Mesodermal cell (in vitro differentiated cells): Measurements from ENCODE around the gene DCDC2C.
"Not testable (repeated sequence)": the region's sequence is repeated elsewhere in the genome, so short reads cannot be mapped to it uniquely, and the experiment has no call there.

ENCODE experiments used
- H3K27ac ChIP-seq: 2 replicates; pipeline ENCODE4 v1.7.0; 2013; ENCODE audit warnings: mild to moderate bottlenecking, low read depth, low read length, moderate library complexity; ENCODE audit not compliant: severe bottlenecking
- H3K36me3 ChIP-seq: 2 replicates; pipeline ENCODE4 v1.7.1; 2013; ENCODE audit warnings: mild to moderate bottlenecking, low read length, moderate library complexity; ENCODE audit not compliant: control insufficient read depth, insufficient read depth
- H3K4me1 ChIP-seq: one replicate; pipeline ENCODE4 v1.7.1; 2013; ENCODE audit warnings: mild to moderate bottlenecking, low read length; ENCODE audit not compliant: insufficient read depth, control insufficient read depth, poor library complexity, severe bottlenecking
- H3K4me3 ChIP-seq: 2 replicates; pipeline ENCODE4 v1.7.0; 2013; ENCODE audit warnings: low read length, control low read depth, mild to moderate bottlenecking; ENCODE audit not compliant: insufficient read depth, poor library complexity, severe bottlenecking; ENCODE audit errors: extremely low read depth
- H3K9me3 ChIP-seq: 2 replicates; pipeline ENCODE4 v1.7.1; 2013; ENCODE audit warnings: mild to moderate bottlenecking, low read length, moderate library complexity; ENCODE audit not compliant: control insufficient read depth
- WGBS, 2 experiments: methylation state at CpG; one replicate each; pipeline ENCODE4 v1.1.5; 2013; ENCODE audit warnings: missing lambda C conversion rate in 2 of 2; ENCODE audit not compliant: insufficient coverage in 2 of 2; 5-methylcytosine and 5-hydroxymethylcytosine counted together

DCDC2C gene

DNA sequence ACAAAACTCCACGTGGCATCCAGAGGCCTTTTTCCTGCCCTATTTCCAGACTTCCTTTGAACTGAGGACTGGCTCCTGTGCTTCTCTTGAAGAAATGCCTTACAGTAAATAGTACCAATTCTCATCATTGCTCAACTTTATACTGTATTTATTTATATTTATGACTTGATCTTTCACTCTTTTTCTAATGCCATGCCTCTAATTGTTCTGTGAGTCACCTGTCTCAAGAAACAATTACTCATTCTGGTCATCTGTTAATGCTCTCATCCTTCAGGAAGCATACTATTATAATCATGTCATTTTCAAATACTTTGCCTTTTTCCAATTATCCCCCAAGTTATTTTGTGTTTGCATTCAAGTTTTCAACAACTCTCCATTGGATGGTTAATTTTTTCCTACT is 85.9 kb downstream of the DCDC2C start:
- H3K36me3 ChIP-seq, result no peaks in the 10 kb centered on the region
- H3K4me3 ChIP-seq, result no peak overlapping the region
- 63% methylated on average over 1 of the region's 1 CpG; no CpG with 5 or more reads in 1 of the 2 experiments for WGBS, 2 experiments
- no peaks in the 10 kb centered on the region for H3K9me3 ChIP-seq
- H3K27ac ChIP-seq, result no peak overlapping the region
- H3K4me1 ChIP-seq, result no peaks in the 10 kb centered on the region

DNA sequence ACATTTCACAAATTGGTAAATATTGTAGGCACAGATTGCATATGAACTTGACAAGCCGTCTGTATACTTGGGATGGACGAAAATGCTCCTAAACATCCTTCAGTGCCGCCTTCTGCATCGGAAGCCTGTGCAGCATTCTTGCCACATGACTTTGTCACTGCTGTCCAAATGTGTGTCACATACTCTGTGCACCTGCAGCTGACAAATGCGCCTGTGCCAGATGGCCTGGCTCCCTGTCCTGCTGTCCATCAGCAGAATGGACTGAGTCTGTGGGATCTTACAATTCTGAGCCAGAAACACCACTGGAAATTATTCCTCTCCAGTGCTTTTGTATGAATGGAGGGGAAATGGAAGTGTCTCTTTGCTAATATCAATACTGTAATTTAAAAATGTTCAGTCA is 89.9 kb downstream of the DCDC2C start:
- Histone ChIP-seq H3K4me1 (no peaks in the 10 kb centered on the region), H3K9me3 (no peaks in the 10 kb centered on the region), H3K4me3 (no peak overlapping the region), H3K27ac (no peak overlapping the region), H3K36me3 (no peaks in the 10 kb centered on the region)
- 86 to 90% methylated on average over 5 of the region's 5 CpGs for WGBS, 2 experiments

DNA sequence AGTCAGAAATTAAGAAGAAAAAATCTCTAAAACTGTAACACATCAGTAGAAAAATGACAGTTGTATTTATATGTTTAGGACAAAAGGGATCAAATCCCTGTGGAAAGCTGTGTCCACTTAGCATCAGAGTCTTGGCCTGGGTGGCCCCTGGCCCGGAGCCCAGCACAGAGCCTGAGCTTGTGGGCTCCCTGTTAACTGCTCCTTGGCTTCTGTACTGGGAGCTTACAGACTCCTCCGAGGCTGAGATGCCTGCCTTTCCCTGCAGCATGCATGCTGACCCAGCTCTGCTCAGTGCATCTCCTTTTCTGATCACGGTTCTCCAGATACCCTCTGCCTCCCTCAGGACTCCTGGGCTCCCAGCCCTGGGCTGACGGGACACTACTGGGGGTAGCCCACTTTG is 98.1 kb downstream of the DCDC2C start:
- Histone ChIP-seq H3K4me3 (no peak overlapping the region), H3K9me3 (no peaks in the 10 kb centered on the region), H3K36me3 (no peaks in the 10 kb centered on the region), H3K4me1 (no peaks in the 10 kb centered on the region), H3K27ac (no peak overlapping the region)
- WGBS, 2 experiments, result 84 to 90% methylated on average over 4 of the region's 4 CpGs

DNA sequence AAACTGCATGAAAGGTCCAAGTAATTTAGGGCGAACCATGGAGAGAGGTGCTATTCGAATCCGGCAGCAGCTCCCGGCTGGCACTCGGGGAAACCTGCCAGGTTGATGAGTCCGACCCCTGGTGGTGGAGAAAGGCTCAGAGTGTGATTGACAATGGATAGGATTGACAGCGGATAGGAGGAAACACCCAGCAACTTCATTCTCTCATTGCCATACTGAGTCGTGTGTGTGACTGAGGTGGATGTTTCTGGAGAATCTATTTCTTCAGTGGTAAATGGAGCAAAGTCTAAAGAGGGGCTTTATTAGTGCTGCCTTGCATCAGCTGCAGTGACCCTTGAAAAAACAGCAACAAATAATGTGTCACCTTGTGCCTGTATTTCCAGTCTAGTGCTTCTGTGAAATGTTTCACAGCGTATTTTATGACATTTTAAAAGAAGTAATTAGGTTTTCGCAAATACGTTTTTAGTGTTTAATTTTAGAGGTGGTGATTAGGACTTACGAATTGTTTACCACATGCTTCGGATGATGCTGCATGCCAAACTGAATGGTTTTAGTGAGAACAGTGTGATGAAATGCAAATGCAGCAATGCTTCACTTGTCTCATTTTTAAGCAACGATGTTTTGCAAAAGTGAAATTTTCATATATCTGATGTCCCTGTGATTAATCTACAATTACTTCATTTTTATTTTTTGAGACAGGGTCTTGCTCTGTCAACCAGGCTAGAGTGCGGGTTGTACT is 102.0 kb downstream of the DCDC2C start:
- H3K4me3 ChIP-seq, result no peak overlapping the region
- 61 to 62% methylated on average over 9 to 12 of the region's 15 CpGs for WGBS, 2 experiments
- no peaks in the 10 kb centered on the region for H3K36me3 ChIP-seq
- no peak overlapping the region for H3K27ac ChIP-seq
- no peaks in the 10 kb centered on the region for H3K9me3 ChIP-seq
- no peaks in the 10 kb centered on the region for H3K4me1 ChIP-seq

DNA sequence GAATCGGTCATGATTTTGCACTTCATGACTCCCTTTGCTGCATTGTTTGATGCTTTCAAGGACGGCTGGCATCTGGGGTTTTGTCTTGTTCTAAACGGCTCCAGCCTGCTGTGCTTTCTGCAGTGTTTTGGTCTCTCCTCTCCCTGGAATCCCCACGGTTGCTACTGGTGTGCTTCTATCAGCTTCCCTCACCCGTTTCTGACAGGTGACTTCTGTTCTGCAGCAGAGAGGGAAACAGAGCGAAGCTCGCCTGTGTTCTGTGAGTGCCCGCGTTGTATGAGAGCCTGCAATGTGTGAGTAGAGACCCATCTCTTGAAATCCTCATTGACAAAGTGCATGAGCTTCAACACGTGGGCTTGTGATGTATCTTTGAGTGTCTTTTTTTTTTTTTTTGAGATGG is 102.8 kb downstream of the DCDC2C start:
- H3K36me3 ChIP-seq, result no peaks in the 10 kb centered on the region
- H3K4me1 ChIP-seq, result no peaks in the 10 kb centered on the region
- 89 to 93% methylated on average over 9 of the region's 10 CpGs for WGBS, 2 experiments
- H3K4me3 ChIP-seq, result no peak overlapping the region
- H3K27ac ChIP-seq, result no peak overlapping the region
- no peaks in the 10 kb centered on the region for H3K9me3 ChIP-seq

DNA sequence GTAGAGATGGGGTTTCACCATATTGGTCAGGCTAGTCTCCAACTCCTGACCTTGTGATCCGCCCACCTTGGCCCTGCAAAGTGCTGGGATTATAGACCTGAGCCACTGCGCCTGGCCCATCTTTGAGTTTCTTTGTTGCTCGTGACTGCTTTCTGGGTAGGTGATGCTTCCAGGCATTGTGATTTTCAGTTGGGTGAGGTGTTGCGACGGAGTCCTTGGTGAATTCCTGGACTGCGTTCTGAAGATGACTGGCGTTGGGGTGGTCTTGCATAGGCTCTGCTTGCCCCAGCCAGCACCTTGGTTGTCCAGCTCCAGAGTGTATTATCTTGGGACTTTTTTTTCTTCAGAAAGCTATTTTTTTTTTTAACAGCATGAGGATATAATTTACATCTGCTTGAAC is 103.4 kb downstream of the DCDC2C start:
- 66 to 80% methylated on average over 6 to 7 of the region's 7 CpGs for WGBS, 2 experiments
- no peak overlapping the region for H3K4me3 ChIP-seq
- H3K36me3 ChIP-seq, result no peaks in the 10 kb centered on the region
- H3K4me1 ChIP-seq, result no peaks in the 10 kb centered on the region
- H3K27ac ChIP-seq, result no peak overlapping the region
- H3K9me3 ChIP-seq, result no peaks in the 10 kb centered on the region

DNA sequence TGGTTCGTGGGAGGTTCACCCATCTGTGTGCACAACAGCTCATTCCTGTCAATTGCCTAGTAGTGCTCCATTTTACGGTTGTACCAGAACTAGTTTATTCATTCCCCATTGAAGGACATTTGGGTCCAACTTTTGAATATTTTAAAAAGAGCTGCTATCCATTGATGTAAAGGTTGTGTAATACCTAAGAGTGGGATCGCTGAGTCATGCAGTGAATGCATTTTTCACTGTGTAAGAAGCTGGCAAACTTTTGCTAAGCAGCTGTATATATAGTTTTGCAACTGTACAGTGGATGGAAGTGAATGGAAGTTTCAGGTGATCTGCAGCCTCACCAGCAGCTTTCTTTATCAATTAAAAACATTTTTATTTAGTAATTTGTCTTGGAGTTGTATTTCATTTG is 104.5 kb downstream of the DCDC2C start:
- 85 to 90% methylated on average over 2 of the region's 3 CpGs for WGBS, 2 experiments
- Histone ChIP-seq H3K4me1 (no peaks in the 10 kb centered on the region), H3K4me3 (no peak overlapping the region), H3K27ac (no peak overlapping the region), H3K9me3 (no peaks in the 10 kb centered on the region), H3K36me3 (no peaks in the 10 kb centered on the region)

DNA sequence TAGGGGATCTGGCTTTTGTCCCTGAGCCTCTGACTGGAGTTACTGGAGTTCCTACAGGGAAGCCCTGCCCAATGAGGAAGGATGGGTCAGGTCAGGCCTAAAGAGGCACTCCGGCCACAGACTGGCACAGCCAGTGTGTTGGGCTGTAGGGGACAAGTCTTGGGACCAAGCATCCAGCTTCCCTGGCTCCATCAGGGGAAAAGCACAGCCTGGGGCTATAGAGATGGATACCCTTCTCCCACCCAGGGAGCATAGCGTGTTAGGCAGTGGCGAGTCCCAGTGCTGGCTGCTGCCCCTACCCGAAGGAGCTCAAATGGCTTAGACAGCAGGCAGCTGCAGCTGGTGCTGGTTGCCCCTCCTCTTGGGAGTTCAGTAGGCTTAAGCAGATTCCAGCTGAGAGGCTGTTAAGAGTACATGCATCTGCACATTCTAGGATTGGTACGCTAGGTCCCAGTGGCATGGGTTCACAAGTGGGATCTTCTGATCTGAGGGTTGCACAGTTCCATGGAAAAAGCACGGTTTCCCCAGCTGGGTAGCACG is 111.4 kb downstream of the DCDC2C start:
- no peak overlapping the region for H3K27ac ChIP-seq
- H3K4me1 ChIP-seq, result no peaks in the 10 kb centered on the region
- H3K36me3 ChIP-seq, result no peaks in the 10 kb centered on the region
- WGBS, 2 experiments, result 70 to 73% methylated on average over 5 of the region's 7 CpGs
- H3K4me3 ChIP-seq, result no peak overlapping the region
- H3K9me3 ChIP-seq, result no peaks in the 10 kb centered on the region

DNA sequence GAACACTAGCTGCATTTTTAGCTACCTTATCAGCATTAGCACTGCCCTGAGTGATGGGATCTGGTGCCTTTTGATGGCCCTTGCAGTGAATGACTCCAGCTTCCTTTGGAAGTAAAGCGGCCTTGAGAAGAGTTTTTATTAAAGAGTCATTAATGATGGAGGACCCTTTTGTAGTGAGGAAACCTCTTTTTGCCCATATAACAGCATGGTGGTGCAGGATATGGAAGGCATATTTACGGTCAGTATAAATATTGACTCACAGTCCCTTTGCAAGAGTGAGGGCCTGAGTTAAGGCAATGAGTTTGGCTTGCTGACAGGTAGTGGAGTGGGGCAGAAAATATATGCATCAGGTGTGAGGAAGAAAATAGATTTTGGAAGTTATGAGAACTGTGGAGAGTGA is 113.8 kb downstream of the DCDC2C start:
- WGBS, 2 experiments, result 88 to 100% methylated on average over 1 to 2 of the region's 2 CpGs
- not testable (repeated sequence) for H3K4me3 ChIP-seq, H3K4me1 ChIP-seq, H3K9me3 ChIP-seq, H3K27ac ChIP-seq, H3K36me3 ChIP-seq

DNA sequence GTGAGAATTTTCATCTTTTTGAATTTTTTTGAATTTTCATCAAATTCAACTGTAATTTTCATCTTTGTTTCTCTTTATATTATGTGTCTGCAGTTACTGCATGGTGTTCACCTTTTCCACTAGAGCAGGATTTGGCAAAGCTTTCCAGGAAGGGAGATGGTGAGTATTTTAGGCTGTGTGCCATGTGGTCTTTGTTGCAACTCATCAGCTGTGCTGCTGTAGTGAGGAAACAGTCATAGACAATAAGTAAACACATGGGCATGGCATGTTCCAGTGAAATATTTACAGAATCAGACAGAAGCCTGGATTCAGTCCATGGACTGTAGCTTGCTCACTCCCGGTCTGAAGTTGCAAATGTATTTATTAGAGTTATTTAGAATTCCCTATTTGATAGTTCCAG is 120.4 kb downstream of the DCDC2C start:
- no peak overlapping the region for H3K27ac ChIP-seq
- no peaks in the 10 kb centered on the region for H3K4me1 ChIP-seq
- no peak overlapping the region for H3K4me3 ChIP-seq
- no peaks in the 10 kb centered on the region for H3K36me3 ChIP-seq
- no peaks in the 10 kb centered on the region for H3K9me3 ChIP-seq
- 83% methylated on average over 1 of the region's 1 CpG; no CpG with 5 or more reads in 1 of the 2 experiments for WGBS, 2 experiments
